Measurements from ENCODE around the gene EMX2. TPM values are rescaled to one million over a fixed set of nuclear protein-coding genes. Genes with fewer than 3 reads are reported as not detected.

The EMX2 gene
- total and polyA plus RNA-seq, 8 donors, result 0.06 to 0.27 (median 0.09) TPM; not detected in 4

DNA sequence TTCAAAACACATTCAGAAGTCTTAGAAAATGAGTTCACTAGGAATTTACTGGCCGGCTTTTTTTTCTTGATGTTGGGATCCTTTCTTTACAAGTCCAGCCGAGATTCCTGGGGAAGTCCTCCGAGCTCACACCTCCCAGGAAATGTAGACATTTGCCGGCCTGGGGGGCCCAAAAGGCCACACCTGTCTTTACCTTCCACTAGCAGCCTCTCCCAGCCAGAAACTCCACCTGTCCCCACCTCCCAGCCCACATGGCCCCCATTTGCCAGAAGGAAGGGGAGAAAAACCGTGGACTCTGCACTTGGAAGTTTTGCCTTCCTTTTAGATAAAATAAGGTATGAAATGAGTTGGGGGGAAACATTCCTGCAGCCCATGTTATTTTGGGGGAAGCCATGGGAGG lies 27.6 kb upstream of the EMX2 start:
- FAIRE-seq (no peak), ATAC-seq (no peak), DNase-seq (no peak)
- 72% methylated on average over 5 of the region's 5 CpGs for WGBS, 2 donors
- intact Hi-C loops (cut with DNase I), result no loop called here
- no peaks in the 10 kb centered on the region for H3K36me3 ChIP-seq
- H3K27me3 ChIP-seq, result no peaks in the 10 kb centered on the region
- H3K4me3 ChIP-seq, result no peak overlapping the region
- no peaks in the 10 kb centered on the region for H3K4me1 ChIP-seq
- TF ChIP-seq, protein P1, sequence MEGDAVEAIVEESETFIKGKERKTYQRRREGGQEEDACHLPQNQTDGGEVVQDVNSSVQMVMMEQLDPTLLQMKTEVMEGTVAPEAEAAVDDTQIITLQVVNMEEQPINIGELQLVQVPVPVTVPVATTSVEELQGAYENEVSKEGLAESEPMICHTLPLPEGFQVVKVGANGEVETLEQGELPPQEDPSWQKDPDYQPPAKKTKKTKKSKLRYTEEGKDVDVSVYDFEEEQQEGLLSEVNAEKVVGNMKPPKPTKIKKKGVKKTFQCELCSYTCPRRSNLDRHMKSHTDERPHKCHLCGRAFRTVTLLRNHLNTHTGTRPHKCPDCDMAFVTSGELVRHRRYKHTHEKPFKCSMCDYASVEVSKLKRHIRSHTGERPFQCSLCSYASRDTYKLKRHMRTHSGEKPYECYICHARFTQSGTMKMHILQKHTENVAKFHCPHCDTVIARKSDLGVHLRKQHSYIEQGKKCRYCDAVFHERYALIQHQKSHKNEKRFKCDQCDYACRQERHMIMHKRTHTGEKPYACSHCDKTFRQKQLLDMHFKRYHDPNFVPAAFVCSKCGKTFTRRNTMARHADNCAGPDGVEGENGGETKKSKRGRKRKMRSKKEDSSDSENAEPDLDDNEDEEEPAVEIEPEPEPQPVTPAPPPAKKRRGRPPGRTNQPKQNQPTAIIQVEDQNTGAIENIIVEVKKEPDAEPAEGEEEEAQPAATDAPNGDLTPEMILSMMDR (IDR thresholded peaks at IDR 0.05), result no peak
- no peak overlapping the region for H3K27ac ChIP-seq
- H3K9me3 ChIP-seq, result no peaks in the 10 kb centered on the region

DNA sequence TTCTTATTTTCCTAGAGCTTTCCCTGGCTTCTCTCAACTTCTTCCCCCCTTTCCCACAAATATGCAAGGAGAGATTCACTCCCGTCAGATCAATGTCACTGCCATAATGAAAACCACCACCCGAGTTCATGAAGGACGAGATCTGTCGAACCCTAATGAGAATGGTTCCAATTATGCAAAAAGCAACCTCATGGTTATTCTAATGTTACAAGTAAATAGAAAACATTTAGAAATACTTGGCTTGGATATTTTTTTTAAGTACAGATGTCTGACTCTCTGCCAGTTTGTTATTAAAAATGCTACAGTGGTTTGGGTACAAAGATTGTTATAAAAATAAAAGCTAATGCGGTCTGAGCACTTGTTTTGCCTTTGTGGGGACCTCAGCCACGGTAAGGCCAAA lies 25.9 kb upstream of the EMX2 start:
- FAIRE-seq (no peak), ATAC-seq (no peak), DNase-seq (no peak)
- TF ChIP-seq, protein P1 (IDR thresholded peaks at IDR 0.05), result no peak
- no peaks in the 10 kb centered on the region for H3K4me1 ChIP-seq
- peaks cover 0 to 5% (median 2%) of the 10 kb centered on the region in 4 donors for H3K27me3 ChIP-seq
- H3K27ac ChIP-seq, result no peak overlapping the region
- H3K4me3 ChIP-seq, result no peak overlapping the region
- WGBS, 2 donors, result 77 to 85% methylated on average over 6 of the region's 6 CpGs
- no peaks in the 10 kb centered on the region for H3K9me3 ChIP-seq
- intact Hi-C loops (cut with DNase I), result no loop called here
- no peaks in the 10 kb centered on the region for H3K36me3 ChIP-seq

DNA sequence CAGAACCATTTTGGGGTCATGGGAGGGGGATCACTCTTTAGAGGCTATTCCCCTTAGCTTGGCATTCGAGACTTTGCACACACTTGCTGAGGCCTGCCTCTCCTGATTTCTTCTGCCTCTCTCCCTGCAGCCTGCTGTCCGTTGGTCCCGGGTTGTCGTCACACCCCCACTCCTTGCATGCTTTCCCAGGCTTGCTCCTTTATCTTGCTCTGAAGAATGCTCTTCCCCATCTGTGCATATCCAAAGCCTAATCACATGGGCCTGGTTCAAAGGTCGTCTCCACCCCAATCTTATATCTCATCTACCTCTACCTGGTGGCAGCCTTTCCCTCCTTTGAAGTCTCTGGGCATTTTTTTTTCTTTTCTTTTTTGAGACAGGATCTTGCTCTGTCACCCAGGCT lies 24.3 kb upstream of the EMX2 start:
- 39 to 45% methylated on average over 5 of the region's 5 CpGs for WGBS, 2 donors
- FAIRE-seq, result no peak
- intact Hi-C loops (cut with DNase I), result no loop called here
- Histone ChIP-seq H3K36me3 (no peaks in the 10 kb centered on the region), H3K27me3 (peaks cover 0 to 8% (median 4%) of the 10 kb centered on the region in 4 donors), H3K9me3 (no peaks in the 10 kb centered on the region), H3K4me1 (no peaks in the 10 kb centered on the region), H3K27ac (no peak overlapping the region), H3K4me3 (no peak overlapping the region)
- TF ChIP-seq, protein P1 (IDR thresholded peaks at IDR 0.05), result no peak
- no peak for DNase-seq
- ATAC-seq, result no peak

DNA sequence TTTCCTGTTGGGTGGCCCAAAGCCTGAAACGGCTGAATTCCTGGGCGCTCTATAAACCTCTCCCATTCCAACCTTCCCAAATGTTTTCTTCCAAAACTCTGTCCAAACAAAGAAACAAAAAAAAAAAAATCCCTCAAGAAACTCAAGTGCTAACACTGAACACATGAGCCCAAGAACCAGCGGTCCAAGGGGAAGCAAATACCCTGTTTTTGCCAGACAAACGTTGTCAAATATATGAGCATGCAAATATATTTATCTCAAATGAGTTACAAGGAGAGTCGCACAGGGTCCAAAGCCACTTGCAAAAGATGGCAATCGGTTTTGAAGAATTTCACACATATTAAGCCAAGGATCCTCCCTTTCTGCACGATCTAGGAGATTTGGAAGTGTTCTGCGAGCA lies 23.3 kb upstream of the EMX2 start:
- no peak for DNase-seq
- 55 to 64% methylated on average over 8 of the region's 8 CpGs for WGBS, 2 donors
- Histone ChIP-seq H3K36me3 (no peaks in the 10 kb centered on the region), H3K4me1 (no peaks in the 10 kb centered on the region), H3K27ac (no peak overlapping the region), H3K4me3 (no peak overlapping the region), H3K27me3 (peaks cover 0 to 8% (median 4%) of the 10 kb centered on the region in 4 donors), H3K9me3 (no peaks in the 10 kb centered on the region)
- ATAC-seq, result no peak
- intact Hi-C loops (cut with DNase I), result no loop called here
- TF ChIP-seq, protein P1 (IDR thresholded peaks at IDR 0.05), result no peak
- no peak for FAIRE-seq

DNA sequence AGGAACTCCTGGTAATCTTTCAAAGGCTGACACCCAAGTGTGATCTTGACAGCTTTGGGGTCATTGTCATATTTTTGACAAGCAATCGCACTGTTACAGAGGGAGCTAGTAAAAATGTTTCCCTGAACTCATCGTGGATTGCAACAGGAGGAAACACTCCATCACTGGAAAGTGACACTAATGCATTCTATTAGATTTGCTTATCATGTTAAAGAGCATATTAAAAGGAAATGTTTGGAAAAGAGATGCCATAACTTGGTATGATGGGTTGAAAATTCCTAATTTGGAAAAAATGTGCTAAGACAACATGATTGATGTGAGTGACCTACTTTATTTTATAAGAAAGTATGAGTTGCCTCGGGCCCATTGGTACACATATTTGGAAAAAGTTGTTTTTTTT lies 22.7 kb upstream of the EMX2 start:
- Histone ChIP-seq H3K4me1 (no peaks in the 10 kb centered on the region), H3K36me3 (no peaks in the 10 kb centered on the region), H3K4me3 (no peak overlapping the region), H3K9me3 (no peaks in the 10 kb centered on the region), H3K27me3 (peaks cover 0 to 8% (median 4%) of the 10 kb centered on the region in 4 donors), H3K27ac (no peak overlapping the region)
- TF ChIP-seq, protein P1 (IDR thresholded peaks at IDR 0.05), result no peak
- DNase-seq (no peak), FAIRE-seq (no peak), ATAC-seq (no peak)
- WGBS, 2 donors, result 35 to 37% methylated on average over 3 of the region's 3 CpGs
- intact Hi-C loops (cut with DNase I), result no loop called here

Data from pancreas (tissue), 10 donors.